M059J (cell line): ENCODE data around the gene AGPAT3. TPM values are rescaled to one million over a fixed set of nuclear protein-coding genes. Genes with fewer than 3 reads are reported as not detected.

Source experiments
- DNase-seq: peaks from one replicate; pipeline ENCODE4 v3.0.0-alpha.2; 2012; ENCODE audit warnings: low read depth
- total RNA-seq: library from RNA; depleted of rRNA; stranded (reverse); fragments of >200 nt; shearing (Covaris generic); gene quantifications from 2 replicates; pipeline ENCODE4 v1.2.3, GENCODE V29; 2014

AGPAT3 gene
- total RNA-seq, 1 experiment from 2014 or later = 59.8 TPM

DNA sequence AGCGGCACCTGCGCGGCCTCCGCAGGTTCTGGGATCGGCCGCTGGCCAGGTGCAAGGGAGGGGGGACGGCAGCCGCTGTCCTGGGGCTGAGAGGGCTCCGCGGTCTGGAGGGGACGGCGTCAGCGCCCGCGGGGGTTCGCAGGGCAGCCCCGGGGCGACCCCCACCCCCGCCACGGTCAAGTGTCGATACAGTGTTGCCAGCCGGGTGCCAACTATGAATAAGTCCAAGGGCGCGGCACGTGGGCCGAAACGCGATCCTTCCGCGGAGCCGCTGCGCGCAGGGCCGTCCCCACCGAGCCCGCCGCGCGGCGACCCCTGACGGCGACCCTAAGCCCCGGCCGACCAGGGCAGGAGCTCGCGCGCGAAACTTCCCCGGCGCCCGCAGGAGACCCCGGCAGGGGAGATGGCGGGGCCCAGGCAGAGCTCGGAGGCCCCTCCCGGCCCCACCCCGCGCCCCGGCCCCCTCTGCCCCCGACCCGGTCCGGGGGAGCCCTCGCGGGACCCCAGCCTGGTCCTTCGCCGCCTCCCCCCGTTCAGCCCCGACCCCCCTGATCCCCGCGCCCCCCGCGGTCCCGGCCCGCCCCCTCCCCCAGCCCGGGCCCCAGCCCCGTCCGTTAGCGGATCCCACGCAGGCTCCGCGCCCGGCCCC is 586 bp upstream of the AGPAT3 start:
- DNase-seq = peak; percentile 18

DNA sequence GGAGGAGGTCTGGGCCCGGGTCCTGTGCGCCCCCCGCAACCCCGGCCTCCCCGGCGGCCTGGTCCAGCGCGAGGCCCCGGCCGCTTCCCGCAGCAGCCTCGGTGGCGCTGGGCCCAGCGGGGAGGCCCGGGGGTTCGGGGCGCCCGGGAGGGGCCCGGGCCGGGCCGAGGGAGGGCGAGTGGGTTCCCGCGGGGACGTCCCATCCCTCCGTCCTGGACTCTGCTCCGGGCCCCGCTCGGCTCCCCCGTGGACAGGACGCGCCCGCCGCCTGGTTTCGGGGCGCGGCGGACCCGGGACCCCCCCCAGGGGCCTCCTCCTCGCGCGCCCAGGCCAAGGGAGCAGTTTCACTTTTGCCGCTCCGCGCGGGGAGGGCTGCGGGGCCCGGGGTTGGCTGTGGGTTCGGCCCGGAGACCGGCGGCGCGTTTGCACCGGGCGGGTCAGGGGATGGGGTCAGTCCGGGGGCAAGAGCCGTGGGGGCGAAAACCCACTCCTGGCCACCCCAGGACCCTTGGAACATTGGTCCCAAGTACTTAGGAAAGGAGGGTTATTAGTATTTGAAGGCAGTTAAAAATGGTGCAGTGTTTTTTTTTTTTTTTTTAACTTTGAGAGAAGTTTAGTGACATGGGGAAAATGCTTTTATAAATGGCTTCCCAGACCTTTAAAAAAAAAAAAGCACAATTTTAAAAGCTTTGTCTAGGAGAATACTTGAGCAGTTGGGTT is 677 bp downstream of the AGPAT3 start:
- peak; percentile 49 for DNase-seq

DNA sequence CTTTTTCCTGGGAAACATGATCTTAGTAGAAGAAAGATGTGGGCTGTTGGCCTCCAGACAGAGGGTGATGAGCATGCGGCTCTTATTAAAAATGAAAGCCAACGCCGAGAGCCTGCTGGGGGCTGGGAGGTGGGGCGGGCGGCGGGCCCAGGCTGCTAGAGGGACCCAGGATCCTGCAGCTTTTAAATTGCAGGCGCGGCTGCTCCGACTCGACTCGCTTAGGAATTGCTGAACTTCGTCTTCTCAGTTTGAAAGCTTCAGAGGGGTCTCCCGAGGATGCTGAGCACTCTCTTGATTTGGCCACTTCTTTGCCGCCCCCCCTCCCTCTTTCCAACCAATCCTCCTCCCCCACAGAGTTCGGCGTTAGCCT is 1.2 kb downstream of the AGPAT3 start:
- peak; percentile 44 for DNase-seq

DNA sequence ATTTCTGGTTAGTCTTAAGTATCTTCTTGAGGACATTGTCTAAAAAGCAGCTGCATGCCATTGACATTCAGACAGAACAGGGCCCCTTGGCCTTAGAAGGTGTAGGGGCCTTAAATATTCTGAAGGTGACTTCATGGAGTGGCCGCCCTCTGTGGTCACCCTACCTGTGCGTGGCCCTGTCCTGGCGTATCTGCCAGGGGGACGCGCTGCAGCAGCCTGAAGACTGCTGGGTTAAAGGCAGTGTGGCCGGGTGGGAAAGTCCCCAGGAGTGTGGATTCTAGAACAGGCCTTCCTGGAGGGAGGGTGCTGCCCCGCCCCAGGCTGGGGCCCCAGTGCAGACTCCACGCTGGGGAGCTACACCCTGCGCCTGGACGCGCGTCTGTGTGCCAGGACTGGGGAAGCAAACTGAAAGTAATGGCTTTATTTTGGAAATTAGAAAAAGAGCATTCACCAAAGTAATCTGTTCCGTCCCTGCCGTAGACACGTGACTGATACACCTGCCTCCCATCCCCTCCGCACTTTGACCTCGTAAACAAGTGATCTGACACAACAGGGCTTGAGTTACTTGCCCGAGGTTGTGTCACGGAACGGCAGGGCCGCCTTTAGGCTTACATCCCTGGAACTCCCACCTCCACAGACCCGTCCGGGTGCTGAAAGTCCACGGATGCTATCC is 1.8 kb downstream of the AGPAT3 start:
- DNase-seq = no peak

GRCh38 chr21:43867332-43867703 is 2.3 kb downstream of the AGPAT3 start:
- DNase-seq = no peak

- no peak for DNase-seq
These were observed 2.9 kb downstream of the AGPAT3 start for GRCh38 chr21:43867948-43868347.

DNA sequence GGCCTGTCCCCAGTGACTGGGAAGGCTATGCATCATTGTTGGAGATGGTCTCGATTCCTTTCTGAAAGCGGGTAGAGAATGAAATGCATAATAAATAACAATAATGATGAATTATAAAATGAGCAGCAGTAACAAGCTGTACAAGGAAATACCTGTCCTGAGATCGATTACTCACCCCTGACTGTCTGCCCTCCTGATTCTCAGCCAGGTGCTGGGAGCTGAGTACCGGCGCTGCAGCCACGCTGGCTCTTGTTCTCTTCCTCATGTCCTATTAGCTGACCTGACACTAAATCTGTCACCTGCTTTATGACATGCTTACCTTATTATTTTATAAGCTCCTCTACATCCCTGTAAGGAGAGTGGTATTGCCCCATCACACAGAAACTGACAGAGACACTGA is 3.4 kb downstream of the AGPAT3 start:
- DNase-seq = no peak

GRCh38 chr21:43869486-43870325 is 4.7 kb downstream of the AGPAT3 start:
- DNase-seq = no peak

DNA sequence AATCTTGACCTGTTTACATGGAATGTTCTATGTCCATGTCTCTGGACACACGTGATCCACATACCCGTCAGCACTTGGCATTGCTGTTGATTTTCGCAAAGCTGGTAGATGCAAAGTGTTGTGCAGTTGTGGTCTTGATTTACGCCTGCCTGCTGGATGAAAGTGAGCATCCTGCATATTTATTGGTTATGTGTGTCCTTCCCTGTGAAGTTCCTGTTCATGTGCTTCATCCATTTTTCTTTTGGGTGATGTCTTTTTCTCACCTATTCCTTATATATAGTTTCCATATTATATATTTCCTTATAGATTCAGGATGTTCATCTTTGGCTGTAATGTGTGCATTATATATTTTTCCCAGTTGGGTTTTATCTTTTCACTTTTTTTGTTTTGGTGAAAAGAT is 6.5 kb downstream of the AGPAT3 start:
- DNase-seq = no peak

DNA sequence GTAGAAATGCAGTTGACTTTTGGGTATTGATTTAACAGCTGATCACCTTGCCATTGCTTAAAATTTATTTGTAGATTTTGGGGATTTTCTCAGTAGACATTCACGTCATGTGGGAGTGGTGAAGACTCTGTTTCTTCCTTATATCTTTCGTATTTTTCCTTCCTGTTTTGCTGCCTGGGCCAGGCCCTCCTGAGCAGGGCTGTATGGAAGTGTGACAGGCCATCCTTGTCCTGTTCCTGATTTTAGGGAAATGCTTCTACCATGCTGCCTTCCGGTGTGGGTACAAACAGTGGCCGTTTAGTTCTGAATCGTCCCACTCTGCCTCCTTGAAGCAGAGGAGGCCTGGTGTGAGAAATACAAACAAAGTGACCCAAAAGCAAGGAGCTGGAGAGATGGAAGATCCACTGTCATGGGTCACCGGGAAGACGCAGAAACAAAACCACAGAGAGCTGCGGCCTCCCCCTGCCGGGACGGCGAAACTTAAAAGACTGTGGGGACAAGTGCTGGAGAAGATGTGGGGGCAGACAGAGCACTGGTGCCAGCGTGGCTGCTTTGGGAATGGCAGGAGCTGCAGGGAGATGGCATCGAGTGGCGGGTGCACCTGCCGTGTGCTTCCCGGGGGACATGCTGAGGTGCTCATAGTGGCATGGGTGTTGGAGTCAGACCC is 7.6 kb downstream of the AGPAT3 start:
- DNase-seq = no peak

- DNase-seq = no peak
These were observed 8.7 kb downstream of the AGPAT3 start for GRCh38 chr21:43873673-43874072.

GRCh38 chr21:43874085-43874805 is 9.2 kb downstream of the AGPAT3 start:
- DNase-seq = no peak

DNA sequence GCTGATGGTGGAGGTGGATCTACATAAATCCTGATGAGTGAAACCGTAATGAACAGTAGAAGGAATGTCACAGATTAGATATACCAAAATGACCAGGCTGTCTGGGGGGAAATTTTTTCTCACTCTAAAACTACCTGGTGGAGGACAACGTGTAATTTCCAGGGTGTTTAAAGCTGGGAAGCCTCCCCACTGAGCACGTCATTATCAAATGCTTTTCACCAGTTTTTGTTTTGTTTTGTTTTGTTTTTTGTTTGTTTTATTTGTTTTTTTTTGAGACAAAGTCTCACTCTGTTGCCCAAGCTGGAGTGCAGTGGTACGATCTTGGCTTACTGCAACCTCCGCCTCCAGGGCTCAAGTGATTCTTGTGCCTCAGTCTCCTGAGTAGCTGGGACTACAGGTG is 11.6 kb downstream of the AGPAT3 start:
- DNase-seq = no peak

- DNase-seq = no peak
These were observed 13.0 kb downstream of the AGPAT3 start for GRCh38 chr21:43877936-43878575.

- no peak for DNase-seq
These were observed 14.5 kb downstream of the AGPAT3 start for GRCh38 chr21:43879348-43880110.

- DNase-seq = peak; percentile 74
These were observed 15.3 kb downstream of the AGPAT3 start for GRCh38 chr21:43880111-43880985.

- no peak for DNase-seq
These were observed 16.3 kb downstream of the AGPAT3 start for GRCh38 chr21:43881283-43881682.

GRCh38 chr21:43881935-43882334 is 16.9 kb downstream of the AGPAT3 start:
- no peak for DNase-seq
